HepG2 (cell line): ENCODE measurements around the gene AGTPBP1.

ENCODE experiments used
- ZFP36L2 ChIP-seq: sonication (generic); formaldehyde crosslinking; IDR thresholded peaks from 2 replicates; pipeline ENCODE4 v1.4.0; 2020; ENCODE audit warnings: missing genetic modification reagents
- ZNF331 ChIP-seq: sonication (generic); formaldehyde crosslinking; IDR thresholded peaks from 2 replicates; pipeline ENCODE4 v1.4.0; 2020; ENCODE audit warnings: missing genetic modification reagents
- ZNF558 ChIP-seq: sonication (generic); formaldehyde crosslinking; IDR thresholded peaks from 2 replicates; pipeline ENCODE4 v1.9.0; 2022; ENCODE audit warnings: mild to moderate bottlenecking, missing genetic modification reagents, borderline replicate concordance

DNA sequence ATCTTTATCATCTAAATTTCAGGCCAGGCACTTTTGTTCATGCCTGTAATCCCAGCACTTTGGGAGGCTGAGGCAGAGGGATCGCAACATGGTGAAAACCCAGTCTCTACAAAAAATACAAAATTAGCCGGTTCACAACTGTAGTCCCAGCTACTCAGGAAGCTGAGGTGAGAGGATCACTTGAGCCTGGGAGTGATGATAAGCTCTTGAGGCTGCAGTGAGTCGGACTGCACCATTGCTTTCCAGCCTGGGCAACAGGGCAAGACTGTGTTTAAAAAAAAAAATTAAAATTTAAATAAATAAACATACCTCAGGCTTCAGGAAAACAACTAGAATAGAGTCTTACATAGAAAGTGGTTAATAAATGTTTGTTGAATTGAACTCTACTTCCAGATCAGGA, 147.4 kb downstream of the AGTPBP1 start:
- TF ChIP-seq ZNF331 (CRISPR knock-in tag) (no peak), ZNF558 (no peak), ZFP36L2 (no peak)
